SH-SY5Y (cell line): ENCODE data around the gene THEMIS2.
A peak's percentile ranks its signal among the peaks of the same experiment; 100 is the strongest.

Experiments
- GATA2 ChIP-seq: IDR thresholded peaks from 2 replicates; pipeline ENCODE4 v1.6.1; 2011; ENCODE audit warnings: mild to moderate bottlenecking, low read depth, low read length
- GATA3 ChIP-seq: IDR thresholded peaks from 2 replicates; pipeline ENCODE4 v1.6.1; 2011; ENCODE audit warnings: low read depth, mild to moderate bottlenecking, low read length, moderate library complexity

The THEMIS2 gene

DNA sequence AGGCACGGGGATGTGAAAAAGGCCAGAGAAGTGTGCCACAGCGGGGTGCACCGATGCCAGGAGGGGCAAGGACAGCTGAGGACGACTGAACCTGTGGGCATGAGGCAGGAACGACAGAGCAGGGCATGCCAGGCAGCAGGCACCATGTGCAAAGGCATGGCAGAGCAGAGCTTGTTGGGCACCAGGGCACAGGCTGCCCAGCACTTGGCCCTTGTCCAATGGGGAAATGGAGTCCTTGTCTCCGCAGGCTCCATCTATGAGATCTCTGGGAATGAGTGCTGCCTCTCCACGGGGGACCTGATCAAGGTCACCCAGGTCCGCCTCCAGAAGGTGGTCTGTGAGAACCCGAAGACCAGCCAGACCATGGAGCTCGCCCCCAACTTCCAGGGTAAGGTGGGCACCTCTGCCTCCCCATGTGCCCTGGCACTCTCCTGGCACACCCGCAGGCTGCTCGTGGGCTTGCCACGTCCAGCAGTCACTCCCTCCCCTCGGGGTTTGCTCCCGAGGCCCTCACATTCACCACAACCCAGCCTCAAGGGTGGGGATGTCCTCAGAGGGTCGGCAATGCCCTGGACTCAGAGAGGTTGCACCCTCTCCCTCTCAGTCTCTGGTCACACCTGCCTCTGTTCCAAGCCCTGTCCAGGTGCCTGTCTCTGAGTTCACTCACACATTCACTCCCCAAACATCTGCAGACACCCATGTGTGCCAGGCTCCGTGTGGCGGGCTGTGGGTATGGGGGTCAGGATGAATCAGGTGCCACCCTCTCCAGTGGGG lies 4.2 kb downstream of the THEMIS2 start:
- TF ChIP-seq GATA3 (no peak), GATA2 (no peak)

- TF ChIP-seq GATA2 (no peak), GATA3 (no peak)
These were observed 4.7 kb downstream of the THEMIS2 start for GRCh38 chr1:27877115-27877416.

DNA sequence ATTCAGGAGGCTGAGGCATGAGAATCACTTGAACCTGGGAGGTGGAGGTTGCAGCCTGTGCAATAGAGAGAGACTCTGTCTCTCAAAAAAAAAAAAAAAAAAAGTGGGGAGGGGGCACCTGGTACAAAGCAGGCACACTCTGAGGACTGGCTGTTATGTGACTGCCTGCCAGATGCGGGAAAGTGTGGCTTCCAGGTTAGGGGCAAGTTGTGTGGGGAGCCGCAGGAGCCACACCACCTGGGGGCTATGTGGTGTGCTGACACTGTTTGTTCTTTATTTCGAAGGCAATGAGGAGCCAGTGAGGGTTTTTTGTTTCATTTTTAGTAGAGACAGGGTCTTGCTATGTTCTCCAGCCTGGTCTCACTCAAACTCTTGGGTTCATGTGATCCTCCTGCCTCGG lies 5.7 kb downstream of the THEMIS2 start:
- no peak for TF ChIP-seq GATA2
- TF ChIP-seq GATA3 = no peak

DNA sequence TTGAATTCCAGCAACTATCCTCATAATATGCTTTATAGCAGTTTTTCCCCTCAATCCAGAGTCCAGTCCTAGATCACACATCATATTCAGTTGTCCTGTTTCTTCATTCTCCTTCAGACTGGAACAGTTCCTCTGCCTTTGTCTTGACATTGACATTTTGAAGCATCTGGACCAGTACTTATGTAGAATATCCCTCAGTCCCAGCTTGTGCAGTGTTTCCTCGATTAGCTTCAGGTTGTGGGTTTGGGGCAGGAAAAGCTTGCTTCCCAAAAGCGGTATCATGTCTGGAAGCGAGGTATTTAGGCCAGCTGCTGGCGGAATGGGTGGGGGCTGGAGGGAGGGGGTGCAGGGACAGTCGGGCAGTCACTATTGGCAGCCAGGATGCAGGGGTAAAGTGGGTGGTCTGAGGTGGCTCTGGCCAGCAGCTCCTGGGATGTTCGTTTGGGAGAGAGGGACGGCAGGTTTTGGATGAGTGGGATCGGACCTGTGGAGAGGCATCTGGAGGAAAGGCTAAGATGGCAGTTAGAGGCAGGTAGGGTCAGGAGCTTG lies 6.5 kb downstream of the THEMIS2 start:
- TF ChIP-seq GATA2 (no peak), GATA3 (no peak)

DNA sequence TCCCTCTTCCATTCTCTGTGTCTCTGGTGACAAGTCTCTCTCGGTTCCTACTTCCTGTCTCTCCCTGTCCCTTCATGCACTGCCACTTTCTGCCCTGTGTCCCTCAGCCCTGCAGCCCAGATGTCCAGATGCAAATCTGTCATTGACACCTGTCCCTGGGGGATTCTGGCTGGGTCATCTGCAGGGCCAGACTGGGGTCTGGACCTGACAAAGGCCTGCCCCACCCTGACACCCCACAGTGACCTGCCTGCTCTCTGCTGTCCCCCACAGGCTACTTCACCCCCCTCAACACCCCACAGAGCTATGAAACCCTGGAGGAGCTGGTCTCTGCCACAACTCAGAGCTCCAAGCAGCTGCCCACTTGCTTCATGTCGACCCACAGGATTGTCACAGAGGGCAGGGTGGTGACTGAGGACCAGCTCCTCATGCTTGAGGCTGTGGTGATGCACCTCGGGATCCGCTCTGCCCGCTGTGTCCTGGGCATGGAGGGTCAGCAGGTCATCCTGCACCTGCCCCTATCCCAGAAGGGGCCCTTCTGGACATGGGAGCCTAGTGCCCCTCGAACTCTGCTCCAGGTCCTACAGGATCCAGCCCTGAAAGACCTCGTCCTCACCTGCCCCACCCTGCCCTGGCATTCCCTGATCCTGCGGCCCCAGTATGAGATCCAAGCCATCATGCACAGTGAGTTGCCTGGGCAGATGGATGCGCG lies 7.2 kb downstream of the THEMIS2 start:
- 0 out of 2 replicates have a peak, but pooled peaks have one; percentile 31 for TF ChIP-seq GATA2
- no peak for TF ChIP-seq GATA3

DNA sequence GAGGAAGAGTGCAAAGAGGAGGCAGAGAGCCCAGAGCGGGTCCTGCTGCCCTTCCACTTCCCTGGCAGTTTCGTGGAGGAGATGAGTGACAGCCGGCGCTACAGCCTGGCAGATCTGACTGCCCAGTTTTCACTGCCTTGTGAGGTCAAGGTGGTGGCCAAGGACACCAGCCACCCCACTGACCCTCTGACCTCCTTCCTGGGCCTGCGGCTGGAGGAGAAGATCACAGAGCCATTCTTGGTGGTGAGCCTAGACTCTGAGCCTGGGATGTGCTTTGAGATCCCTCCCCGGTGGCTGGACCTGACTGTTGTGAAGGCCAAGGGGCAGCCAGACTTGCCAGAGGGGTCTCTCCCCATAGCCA lies 10.2 kb downstream of the THEMIS2 start:
- TF ChIP-seq GATA2 (no peak), GATA3 (no peak)

GRCh38 chr1:27883536-27883935 lies 11.2 kb downstream of the THEMIS2 start:
- TF ChIP-seq GATA3 (no peak), GATA2 (no peak)

DNA sequence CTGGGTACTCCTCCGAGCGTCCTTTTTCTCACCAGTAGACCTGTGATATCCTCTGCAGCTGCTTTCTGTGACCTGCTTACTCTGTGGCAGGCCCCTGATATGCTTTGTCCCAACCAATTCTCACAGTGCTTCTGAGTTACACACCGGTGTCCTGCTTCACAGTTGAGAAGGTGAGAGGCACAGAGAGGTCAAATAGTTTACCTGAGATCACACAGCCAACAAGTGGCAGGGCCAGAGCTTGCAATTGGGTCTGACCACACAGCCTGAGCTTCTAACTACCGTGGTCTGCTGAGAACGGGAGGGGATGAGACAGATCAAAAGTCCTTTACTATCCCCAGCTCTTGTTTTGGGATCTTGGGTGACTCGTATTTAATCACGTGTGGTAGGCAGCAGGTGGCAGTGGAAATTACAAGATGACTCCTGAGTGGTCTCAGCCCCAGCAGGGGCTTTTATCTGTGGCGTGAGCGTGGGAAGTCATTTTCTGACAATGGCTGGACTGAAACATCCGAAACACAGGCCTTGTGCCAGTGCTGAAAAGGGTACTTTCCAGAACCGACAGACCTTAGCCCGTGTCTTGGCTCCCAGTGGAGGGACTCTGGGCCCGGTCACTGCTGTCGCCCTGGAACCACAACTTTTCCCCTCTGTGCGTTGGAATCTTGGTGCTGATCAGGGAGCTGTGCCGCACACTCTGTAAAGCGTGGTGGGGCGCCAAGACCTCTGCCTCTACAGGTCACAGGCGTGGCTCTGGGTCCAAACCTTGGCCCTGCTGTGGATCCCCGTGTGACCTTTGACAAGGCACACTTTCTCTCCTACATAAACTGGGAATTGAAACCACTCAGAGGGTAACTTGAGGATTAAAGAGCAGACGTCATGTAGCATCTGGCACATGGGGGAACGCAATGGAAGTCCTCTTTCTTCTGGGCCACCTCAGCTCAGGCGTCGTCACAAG lies 11.9 kb downstream of the THEMIS2 start:
- TF ChIP-seq GATA3 (no peak), GATA2 (no peak)

DNA sequence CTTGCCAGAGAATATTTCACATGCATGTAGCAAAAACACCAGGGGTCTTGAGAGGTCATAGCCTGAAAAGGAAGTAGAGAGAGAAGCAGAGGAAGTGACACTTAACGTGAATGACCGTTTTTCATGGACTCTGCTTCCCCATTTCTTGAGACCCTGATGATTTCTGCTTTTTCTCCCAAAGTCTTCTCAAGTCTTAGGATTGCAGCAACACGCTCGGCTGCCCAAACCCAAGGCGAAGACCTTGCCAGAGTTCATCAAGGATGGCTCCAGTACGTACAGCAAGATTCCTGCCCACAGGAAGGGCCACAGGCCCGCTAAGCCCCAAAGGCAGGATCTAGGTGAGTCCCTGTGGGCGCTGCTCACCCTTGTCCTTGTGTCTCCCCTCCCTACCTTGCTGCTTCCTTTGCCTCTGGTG lies 12.8 kb downstream of the THEMIS2 start:
- TF ChIP-seq GATA3 = no peak
- TF ChIP-seq GATA2 = no peak

GRCh38 chr1:27885621-27886352 lies 13.4 kb downstream of the THEMIS2 start:
- TF ChIP-seq GATA3 (no peak), GATA2 (no peak)

GRCh38 chr1:27886353-27886679 lies 14.0 kb downstream of the THEMIS2 start:
- no peak for TF ChIP-seq GATA3
- TF ChIP-seq GATA2 = no peak

- TF ChIP-seq GATA2 (no peak), GATA3 (no peak)
These were observed 14.4 kb downstream of the THEMIS2 start for GRCh38 chr1:27886744-27887143.

GRCh38 chr1:27887215-27888021 lies 15.1 kb downstream of the THEMIS2 start:
- TF ChIP-seq GATA2 (no peak), GATA3 (no peak)
